GM23338 (cell line): ENCODE data around the gene FAM120AOS. TPM values are rescaled to one million over a fixed set of nuclear protein-coding genes. Genes with fewer than 3 reads are reported as not detected.
A peak's percentile ranks its signal among the peaks of the same experiment; 100 is the strongest.

ENCODE experiments used
- ATAC-seq: fragments of 200-7000 bp; cut with Tn5 transposase; 3 replicates; pipeline ENCODE4 v1.9.1; 2020
- DNase-seq: peaks from one replicate; pipeline ENCODE4 v3.0.0-alpha.2; 2015; ENCODE audit warnings: low spot score
- H2AFZ ChIP-seq: fragments of 200-600 bp; sonication (generic); 2 replicates; pipeline ENCODE4 v1.8.0; 2016; ENCODE audit warnings: antibody characterized with exemption, mild to moderate bottlenecking, moderate library complexity
- H3F3A ChIP-seq: fragments of 200-600 bp; sonication (generic); replicated peaks from 2 replicates; pipeline ENCODE4 v1.8.0; 2017; ENCODE audit warnings: antibody characterized with exemption, mixed run types, low read depth
- H3K27ac ChIP-seq: fragments of 200-600 bp; sonication (generic); 2 replicates; pipeline ENCODE4 v1.6.1; 2016; ENCODE audit warnings: low read depth
- H3K27me3 ChIP-seq: fragments of 200-600 bp; sonication (generic); 2 replicates; pipeline ENCODE4 v1.8.0; 2016; ENCODE audit warnings: mild to moderate bottlenecking, mixed run types, moderate library complexity; ENCODE audit not compliant: insufficient read depth
- H3K36me3 ChIP-seq: fragments of 200-600 bp; sonication (generic); 2 replicates; pipeline ENCODE4 v1.8.0; 2016; ENCODE audit warnings: mild to moderate bottlenecking; ENCODE audit not compliant: insufficient read depth
- H3K4me1 ChIP-seq: fragments of 200-600 bp; sonication (generic); 2 replicates; pipeline ENCODE4 v1.8.0; 2016; ENCODE audit warnings: mild to moderate bottlenecking, moderate library complexity; ENCODE audit not compliant: insufficient read depth
- H3K4me2 ChIP-seq: fragments of 200-600 bp; sonication (generic); 2 replicates; pipeline ENCODE4 v1.7.1; 2017; ENCODE audit warnings: mixed run types
- H3K4me3 ChIP-seq: fragments of 200-600 bp; sonication (generic); 2 replicates; pipeline ENCODE4 v1.6.1; 2016; ENCODE audit warnings: mixed run types
- H3K79me2 ChIP-seq: fragments of 200-600 bp; sonication (generic); replicated peaks from 2 replicates; pipeline ENCODE4 v1.8.0; 2017; ENCODE audit warnings: mild to moderate bottlenecking; ENCODE audit not compliant: insufficient read depth
- H3K9me2 ChIP-seq: fragments of 200-600 bp; sonication (generic); 2 replicates; pipeline ENCODE4 v1.8.0; 2017; ENCODE audit not compliant: insufficient read depth
- H4K20me1 ChIP-seq: fragments of 200-600 bp; sonication (generic); replicated peaks from 2 replicates; pipeline ENCODE4 v1.8.0; 2017; ENCODE audit warnings: mild to moderate bottlenecking; ENCODE audit not compliant: insufficient read depth
- H3K27ac Mint-ChIP-seq: 2 replicates; pipeline ENCODE4 v1.8.0; 2020; ENCODE audit warnings: inconsistent platforms, mild to moderate bottlenecking, moderate library complexity, mixed read lengths
- H3K27me3 Mint-ChIP-seq: 3 replicates; pipeline ENCODE4 v1.8.0; 2022; ENCODE audit warnings: low read depth, mild to moderate bottlenecking, moderate library complexity, mixed read lengths, inconsistent platforms; ENCODE audit not compliant: insufficient read depth, poor library complexity
- H3K36me3 Mint-ChIP-seq: 3 replicates; pipeline ENCODE4 v1.8.0; 2021; ENCODE audit warnings: low read depth, mild to moderate bottlenecking, inconsistent platforms, moderate library complexity, mixed read lengths
- H3K4me1 Mint-ChIP-seq: 3 replicates; pipeline ENCODE4 v1.8.0; 2020; ENCODE audit warnings: mild to moderate bottlenecking, inconsistent platforms, mixed read lengths
- H3K4me3 Mint-ChIP-seq: 3 replicates; pipeline ENCODE4 v1.8.0; 2021; ENCODE audit warnings: moderate library complexity, mild to moderate bottlenecking, inconsistent platforms, mixed read lengths
- H3K9me3 Mint-ChIP-seq: 3 replicates; pipeline ENCODE4 v1.8.0; 2020; ENCODE audit warnings: moderate library complexity, mild to moderate bottlenecking, inconsistent platforms, mixed read lengths
- CREB1 ChIP-seq: fragments of 250-450 bp; sonication (Bioruptor Pico); IDR thresholded peaks from 2 replicates; pipeline ENCODE4 v1.5.0; 2020; ENCODE audit warnings: low read depth, mild to moderate bottlenecking, moderate library complexity
- EZH2 ChIP-seq: fragments of 200-600 bp; sonication (generic); IDR thresholded peaks from one replicate; pipeline ENCODE4 v1.8.0; 2017; ENCODE audit warnings: antibody characterized with exemption, mild to moderate bottlenecking, low read depth; ENCODE audit not compliant: unreplicated experiment
- EZH2phosphoT487 ChIP-seq: fragments of 200-600 bp; sonication (generic); IDR thresholded peaks from one replicate; pipeline ENCODE4 v1.8.1; 2018; ENCODE audit warnings: antibody characterized with exemption; ENCODE audit not compliant: unreplicated experiment
- JUNB ChIP-seq: IDR thresholded peaks from one replicate; pipeline ENCODE4 v1.6.1; 2016; ENCODE audit warnings: antibody characterized with exemption; ENCODE audit not compliant: unreplicated experiment
- NANOG ChIP-seq: IDR thresholded peaks from 2 replicates; pipeline ENCODE4 v1.6.1; 2016; ENCODE audit warnings: antibody characterized with exemption, borderline replicate concordance
- POLR2AphosphoS5 ChIP-seq: IDR thresholded peaks from 2 replicates; pipeline ENCODE4 v1.6.1; 2016; ENCODE audit warnings: antibody characterized with exemption, low read depth
- STAT1 ChIP-seq: IDR thresholded peaks from one replicate; pipeline ENCODE4 v1.6.1; 2016; ENCODE audit warnings: antibody characterized with exemption; ENCODE audit not compliant: unreplicated experiment
- ZNF114 ChIP-seq: fragments of 250-450 bp; sonication (Bioruptor Pico); IDR thresholded peaks from 2 replicates; pipeline ENCODE4 v1.5.0; 2020; ENCODE audit warnings: mild to moderate bottlenecking, moderate library complexity
- ZNF331 ChIP-seq: fragments of 250-450 bp; sonication (Bioruptor Pico); IDR thresholded peaks from 2 replicates; pipeline ENCODE4 v1.5.0; 2020; ENCODE audit warnings: low read depth, mild to moderate bottlenecking, moderate library complexity
- polyA plus RNA-seq: library from polyadenylated mRNA; unstranded; fragments of >200 nt; fragmentation: Nextera tagmentation; extraction: Ambion mirVana; gene quantifications from 2 replicates; pipeline ENCODE4 v1.2.1, GENCODE V29; 2016
- total RNA-seq: library from RNA; depleted of rRNA; stranded (reverse); fragments of >200 nt; shearing (Covaris generic); gene quantifications from 2 replicates; pipeline ENCODE4 v1.2.3, GENCODE V29; 2014
- TF ChIP-seq, protein P1 (sequence below), 2 experiments: fragments of 200-600 bp in 1 of 2; sonication (generic) in 1 of 2; conservative IDR thresholded peaks; 2 replicates each; pipeline versions ENCODE4 v1.5.1 to v1.6.1; 2016 to 2017; ENCODE audit warnings: antibody characterized with exemption in 2 of 2, low read depth in 2 of 2, mild to moderate bottlenecking in 2 of 2, moderate library complexity in 1 of 2
- TF ChIP-seq, protein P2 (sequence below): fragments of 250-450 bp; sonication (Bioruptor Pico); IDR thresholded peaks from 2 replicates; pipeline ENCODE4 v1.5.0; 2020; ENCODE audit warnings: mild to moderate bottlenecking, moderate library complexity
- TF ChIP-seq, protein P3 (sequence below): IDR thresholded peaks from 2 replicates; pipeline ENCODE4 v1.6.1; 2016; ENCODE audit warnings: antibody characterized with exemption
- TF ChIP-seq, protein P4 (sequence below): IDR thresholded peaks from one replicate; pipeline ENCODE4 v1.6.1; 2018; ENCODE audit warnings: antibody characterized with exemption; ENCODE audit not compliant: unreplicated experiment

Gene FAM120AOS
- total and polyA plus RNA-seq, 2 experiments from 2014 or later = 31.5 to 40.4 TPM

DNA sequence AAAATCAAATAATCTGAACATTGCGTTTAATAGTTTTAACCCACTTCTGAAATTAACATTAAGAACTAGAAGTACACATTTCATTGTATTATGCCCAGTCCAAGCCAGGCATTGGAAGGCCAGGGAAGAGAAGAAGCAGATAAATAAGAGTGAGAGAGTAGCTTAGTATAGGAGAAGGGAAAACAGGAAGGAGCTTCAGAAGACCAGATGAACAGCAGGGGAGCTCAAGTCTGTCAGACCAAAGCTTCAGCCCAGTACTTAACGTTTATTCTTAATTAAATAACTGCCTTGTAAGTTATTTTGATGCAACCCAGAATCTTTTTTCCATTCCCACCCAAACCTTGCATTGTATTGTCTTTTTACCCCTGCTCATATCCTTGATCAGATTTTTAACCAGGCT lies 11.5 kb upstream of the FAM120AOS start:
- Mint-ChIP-seq H3K4me1 (peaks cover 74% of the 10 kb centered on the region), H3K4me3 (peak overlapping the region; percentile 33), H3K27ac (peak overlapping the region; percentile 76), H3K27me3 (peaks cover 2% of the 10 kb centered on the region), H3K36me3 (no peaks in the 10 kb centered on the region), H3K9me3 (no peaks in the 10 kb centered on the region)
- ATAC-seq (peak; percentile 59), DNase-seq (peak; percentile 57)
- no peak overlapping the region for H2AFZ ChIP-seq
- peak overlapping the region; percentile 41 for H3K4me2 ChIP-seq
- H3K4me3 ChIP-seq = no peak overlapping the region; the same call in 1 of the 2 replicates
- peaks cover 33% of the 10 kb centered on the region; the same call in 1 of the 2 replicates for H4K20me1 ChIP-seq
- H3K9me2 ChIP-seq = no peaks in the 10 kb centered on the region
- peaks cover 79% of the 10 kb centered on the region for H3K4me1 ChIP-seq
- H3K36me3 ChIP-seq = no peaks in the 10 kb centered on the region
- TF ChIP-seq CREB1 (CRISPR knock-in tag) = no peak
- TF ChIP-seq EZH2phosphoT487 = no peak
- TF ChIP-seq, protein P1, sequence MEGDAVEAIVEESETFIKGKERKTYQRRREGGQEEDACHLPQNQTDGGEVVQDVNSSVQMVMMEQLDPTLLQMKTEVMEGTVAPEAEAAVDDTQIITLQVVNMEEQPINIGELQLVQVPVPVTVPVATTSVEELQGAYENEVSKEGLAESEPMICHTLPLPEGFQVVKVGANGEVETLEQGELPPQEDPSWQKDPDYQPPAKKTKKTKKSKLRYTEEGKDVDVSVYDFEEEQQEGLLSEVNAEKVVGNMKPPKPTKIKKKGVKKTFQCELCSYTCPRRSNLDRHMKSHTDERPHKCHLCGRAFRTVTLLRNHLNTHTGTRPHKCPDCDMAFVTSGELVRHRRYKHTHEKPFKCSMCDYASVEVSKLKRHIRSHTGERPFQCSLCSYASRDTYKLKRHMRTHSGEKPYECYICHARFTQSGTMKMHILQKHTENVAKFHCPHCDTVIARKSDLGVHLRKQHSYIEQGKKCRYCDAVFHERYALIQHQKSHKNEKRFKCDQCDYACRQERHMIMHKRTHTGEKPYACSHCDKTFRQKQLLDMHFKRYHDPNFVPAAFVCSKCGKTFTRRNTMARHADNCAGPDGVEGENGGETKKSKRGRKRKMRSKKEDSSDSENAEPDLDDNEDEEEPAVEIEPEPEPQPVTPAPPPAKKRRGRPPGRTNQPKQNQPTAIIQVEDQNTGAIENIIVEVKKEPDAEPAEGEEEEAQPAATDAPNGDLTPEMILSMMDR (conservative IDR thresholded peaks at IDR 0.05; ENCODE audit: low read depth in 2 of 2) = no peak
- TF ChIP-seq, protein P2, sequence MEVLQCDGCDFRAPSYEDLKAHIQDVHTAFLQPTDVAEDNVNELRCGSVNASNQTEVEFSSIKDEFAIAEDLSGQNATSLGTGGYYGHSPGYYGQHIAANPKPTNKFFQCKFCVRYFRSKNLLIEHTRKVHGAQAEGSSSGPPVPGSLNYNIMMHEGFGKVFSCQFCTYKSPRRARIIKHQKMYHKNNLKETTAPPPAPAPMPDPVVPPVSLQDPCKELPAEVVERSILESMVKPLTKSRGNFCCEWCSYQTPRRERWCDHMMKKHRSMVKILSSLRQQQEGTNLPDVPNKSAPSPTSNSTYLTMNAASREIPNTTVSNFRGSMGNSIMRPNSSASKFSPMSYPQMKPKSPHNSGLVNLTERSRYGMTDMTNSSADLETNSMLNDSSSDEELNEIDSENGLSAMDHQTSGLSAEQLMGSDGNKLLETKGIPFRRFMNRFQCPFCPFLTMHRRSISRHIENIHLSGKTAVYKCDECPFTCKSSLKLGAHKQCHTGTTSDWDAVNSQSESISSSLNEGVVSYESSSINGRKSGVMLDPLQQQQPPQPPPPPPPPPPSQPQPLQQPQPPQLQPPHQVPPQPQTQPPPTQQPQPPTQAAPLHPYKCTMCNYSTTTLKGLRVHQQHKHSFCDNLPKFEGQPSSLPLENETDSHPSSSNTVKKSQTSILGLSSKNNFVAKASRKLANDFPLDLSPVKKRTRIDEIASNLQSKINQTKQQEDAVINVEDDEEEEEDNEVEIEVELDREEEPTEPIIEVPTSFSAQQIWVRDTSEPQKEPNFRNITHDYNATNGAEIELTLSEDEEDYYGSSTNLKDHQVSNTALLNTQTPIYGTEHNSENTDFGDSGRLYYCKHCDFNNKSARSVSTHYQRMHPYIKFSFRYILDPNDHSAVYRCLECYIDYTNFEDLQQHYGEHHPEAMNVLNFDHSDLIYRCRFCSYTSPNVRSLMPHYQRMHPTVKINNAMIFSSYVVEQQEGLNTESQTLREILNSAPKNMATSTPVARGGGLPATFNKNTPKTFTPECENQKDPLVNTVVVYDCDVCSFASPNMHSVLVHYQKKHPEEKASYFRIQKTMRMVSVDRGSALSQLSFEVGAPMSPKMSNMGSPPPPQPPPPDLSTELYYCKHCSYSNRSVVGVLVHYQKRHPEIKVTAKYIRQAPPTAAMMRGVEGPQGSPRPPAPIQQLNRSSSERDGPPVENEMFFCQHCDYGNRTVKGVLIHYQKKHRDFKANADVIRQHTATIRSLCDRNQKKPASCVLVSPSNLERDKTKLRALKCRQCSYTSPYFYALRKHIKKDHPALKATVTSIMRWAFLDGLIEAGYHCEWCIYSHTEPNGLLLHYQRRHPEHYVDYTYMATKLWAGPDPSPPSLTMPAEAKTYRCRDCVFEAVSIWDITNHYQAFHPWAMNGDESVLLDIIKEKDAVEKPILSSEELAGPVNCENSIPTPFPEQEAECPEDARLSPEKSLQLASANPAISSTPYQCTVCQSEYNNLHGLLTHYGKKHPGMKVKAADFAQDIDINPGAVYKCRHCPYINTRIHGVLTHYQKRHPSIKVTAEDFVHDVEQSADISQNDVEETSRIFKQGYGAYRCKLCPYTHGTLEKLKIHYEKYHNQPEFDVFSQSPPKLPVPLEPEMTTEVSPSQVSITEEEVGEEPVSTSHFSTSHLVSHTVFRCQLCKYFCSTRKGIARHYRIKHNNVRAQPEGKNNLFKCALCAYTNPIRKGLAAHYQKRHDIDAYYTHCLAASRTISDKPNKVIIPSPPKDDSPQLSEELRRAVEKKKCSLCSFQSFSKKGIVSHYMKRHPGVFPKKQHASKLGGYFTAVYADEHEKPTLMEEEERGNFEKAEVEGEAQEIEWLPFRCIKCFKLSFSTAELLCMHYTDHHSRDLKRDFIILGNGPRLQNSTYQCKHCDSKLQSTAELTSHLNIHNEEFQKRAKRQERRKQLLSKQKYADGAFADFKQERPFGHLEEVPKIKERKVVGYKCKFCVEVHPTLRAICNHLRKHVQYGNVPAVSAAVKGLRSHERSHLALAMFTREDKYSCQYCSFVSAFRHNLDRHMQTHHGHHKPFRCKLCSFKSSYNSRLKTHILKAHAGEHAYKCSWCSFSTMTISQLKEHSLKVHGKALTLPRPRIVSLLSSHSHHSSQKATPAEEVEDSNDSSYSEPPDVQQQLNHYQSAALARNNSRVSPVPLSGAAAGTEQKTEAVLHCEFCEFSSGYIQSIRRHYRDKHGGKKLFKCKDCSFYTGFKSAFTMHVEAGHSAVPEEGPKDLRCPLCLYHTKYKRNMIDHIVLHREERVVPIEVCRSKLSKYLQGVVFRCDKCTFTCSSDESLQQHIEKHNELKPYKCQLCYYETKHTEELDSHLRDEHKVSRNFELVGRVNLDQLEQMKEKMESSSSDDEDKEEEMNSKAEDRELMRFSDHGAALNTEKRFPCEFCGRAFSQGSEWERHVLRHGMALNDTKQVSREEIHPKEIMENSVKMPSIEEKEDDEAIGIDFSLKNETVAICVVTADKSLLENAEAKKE (CRISPR knock-in tag) = no peak
- no peak for TF ChIP-seq STAT1
- TF ChIP-seq POLR2AphosphoS5 = no peak
- TF ChIP-seq NANOG = no peak
- no peak for TF ChIP-seq EZH2
- TF ChIP-seq JUNB = no peak
- no peak for TF ChIP-seq ZNF331
- no peak for TF ChIP-seq ZNF114 (CRISPR knock-in tag)
- TF ChIP-seq, protein P3, sequence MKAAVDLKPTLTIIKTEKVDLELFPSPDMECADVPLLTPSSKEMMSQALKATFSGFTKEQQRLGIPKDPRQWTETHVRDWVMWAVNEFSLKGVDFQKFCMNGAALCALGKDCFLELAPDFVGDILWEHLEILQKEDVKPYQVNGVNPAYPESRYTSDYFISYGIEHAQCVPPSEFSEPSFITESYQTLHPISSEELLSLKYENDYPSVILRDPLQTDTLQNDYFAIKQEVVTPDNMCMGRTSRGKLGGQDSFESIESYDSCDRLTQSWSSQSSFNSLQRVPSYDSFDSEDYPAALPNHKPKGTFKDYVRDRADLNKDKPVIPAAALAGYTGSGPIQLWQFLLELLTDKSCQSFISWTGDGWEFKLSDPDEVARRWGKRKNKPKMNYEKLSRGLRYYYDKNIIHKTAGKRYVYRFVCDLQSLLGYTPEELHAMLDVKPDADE = no peak
- TF ChIP-seq, protein P4, sequence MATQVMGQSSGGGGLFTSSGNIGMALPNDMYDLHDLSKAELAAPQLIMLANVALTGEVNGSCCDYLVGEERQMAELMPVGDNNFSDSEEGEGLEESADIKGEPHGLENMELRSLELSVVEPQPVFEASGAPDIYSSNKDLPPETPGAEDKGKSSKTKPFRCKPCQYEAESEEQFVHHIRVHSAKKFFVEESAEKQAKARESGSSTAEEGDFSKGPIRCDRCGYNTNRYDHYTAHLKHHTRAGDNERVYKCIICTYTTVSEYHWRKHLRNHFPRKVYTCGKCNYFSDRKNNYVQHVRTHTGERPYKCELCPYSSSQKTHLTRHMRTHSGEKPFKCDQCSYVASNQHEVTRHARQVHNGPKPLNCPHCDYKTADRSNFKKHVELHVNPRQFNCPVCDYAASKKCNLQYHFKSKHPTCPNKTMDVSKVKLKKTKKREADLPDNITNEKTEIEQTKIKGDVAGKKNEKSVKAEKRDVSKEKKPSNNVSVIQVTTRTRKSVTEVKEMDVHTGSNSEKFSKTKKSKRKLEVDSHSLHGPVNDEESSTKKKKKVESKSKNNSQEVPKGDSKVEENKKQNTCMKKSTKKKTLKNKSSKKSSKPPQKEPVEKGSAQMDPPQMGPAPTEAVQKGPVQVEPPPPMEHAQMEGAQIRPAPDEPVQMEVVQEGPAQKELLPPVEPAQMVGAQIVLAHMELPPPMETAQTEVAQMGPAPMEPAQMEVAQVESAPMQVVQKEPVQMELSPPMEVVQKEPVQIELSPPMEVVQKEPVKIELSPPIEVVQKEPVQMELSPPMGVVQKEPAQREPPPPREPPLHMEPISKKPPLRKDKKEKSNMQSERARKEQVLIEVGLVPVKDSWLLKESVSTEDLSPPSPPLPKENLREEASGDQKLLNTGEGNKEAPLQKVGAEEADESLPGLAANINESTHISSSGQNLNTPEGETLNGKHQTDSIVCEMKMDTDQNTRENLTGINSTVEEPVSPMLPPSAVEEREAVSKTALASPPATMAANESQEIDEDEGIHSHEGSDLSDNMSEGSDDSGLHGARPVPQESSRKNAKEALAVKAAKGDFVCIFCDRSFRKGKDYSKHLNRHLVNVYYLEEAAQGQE = no peak
- H3F3A ChIP-seq = no peaks in the 10 kb centered on the region
- peaks cover 99% of the 10 kb centered on the region for H3K79me2 ChIP-seq
- no peaks in the 10 kb centered on the region for H3K27me3 ChIP-seq
- peak overlapping the region; percentile 64 for H3K27ac ChIP-seq
